ENCODE data around the gene CA4.
"Not testable (repeated sequence)": the region's sequence is repeated elsewhere in the genome, so short reads cannot be mapped to it uniquely, and the experiment has no call there.

The CA4 gene

GRCh38 chr17:60170835-60171752, 21.3 kb downstream of the CA4 start:
- no peak overlapping the region for H3K4me3 ChIP-seq (replicated peaks in 1 of 2; ENCODE audit: low read depth in 2 of 2, low read length in 2 of 2)
- TF ChIP-seq CTCF (IDR thresholded peaks at IDR 0.05; ENCODE audit: low read depth, low read length) = no peak
- no peak for DNase-seq (ENCODE audit: low read depth in 2 of 2)

- DNase-seq (ENCODE audit: low read depth in 2 of 2) = no peak
- H3K4me3 ChIP-seq (replicated peaks in 1 of 2; ENCODE audit: low read depth in 2 of 2, low read length in 2 of 2) = no peak overlapping the region
- TF ChIP-seq CTCF (IDR thresholded peaks at IDR 0.05; ENCODE audit: low read depth, low read length) = no peak
Measured at GRCh38 chr17:60171753-60172079, 21.9 kb downstream of the CA4 start.

- TF ChIP-seq CTCF (IDR thresholded peaks at IDR 0.05; ENCODE audit: low read depth, low read length) = no peak
- no peak overlapping the region for H3K4me3 ChIP-seq (replicated peaks in 1 of 2; ENCODE audit: low read depth in 2 of 2, low read length in 2 of 2)
- peak in 1 of 2 donors; percentile 53 for DNase-seq (ENCODE audit: low read depth in 2 of 2)
Measured at GRCh38 chr17:60173304-60173819, 23.6 kb downstream of the CA4 start.

- TF ChIP-seq CTCF (IDR thresholded peaks at IDR 0.05; ENCODE audit: low read depth, low read length) = no peak
- no peak for DNase-seq (ENCODE audit: low read depth in 2 of 2)
- H3K4me3 ChIP-seq (replicated peaks in 1 of 2; ENCODE audit: low read depth in 2 of 2, low read length in 2 of 2) = no peak overlapping the region
Measured at GRCh38 chr17:60174035-60174434, 24.3 kb downstream of the CA4 start.

GRCh38 chr17:60174767-60175166, 25.0 kb downstream of the CA4 start:
- peak; percentile 28 for TF ChIP-seq CTCF (IDR thresholded peaks at IDR 0.05; ENCODE audit: low read depth, low read length)
- not testable (repeated sequence) for H3K4me3 ChIP-seq (replicated peaks in 1 of 2; ENCODE audit: low read depth in 2 of 2, low read length in 2 of 2); DNase-seq (ENCODE audit: low read depth in 2 of 2)

- not testable (repeated sequence) for DNase-seq (ENCODE audit: low read depth in 2 of 2); H3K4me3 ChIP-seq (replicated peaks in 1 of 2; ENCODE audit: low read depth in 2 of 2, low read length in 2 of 2)
Measured at GRCh38 chr17:60176763-60177162, 27.0 kb downstream of the CA4 start.

GRCh38 chr17:60178180-60178579, 28.4 kb downstream of the CA4 start:
- not testable (repeated sequence) for H3K4me3 ChIP-seq (replicated peaks in 1 of 2; ENCODE audit: low read depth in 2 of 2, low read length in 2 of 2); DNase-seq (ENCODE audit: low read depth in 2 of 2)

GRCh38 chr17:60180380-60180779, 30.6 kb downstream of the CA4 start:
- not testable (repeated sequence) for DNase-seq (ENCODE audit: low read depth in 2 of 2); H3K4me3 ChIP-seq (replicated peaks in 1 of 2; ENCODE audit: low read depth in 2 of 2, low read length in 2 of 2)

GRCh38 chr17:60186372-60186771, 36.6 kb downstream of the CA4 start:
- not testable (repeated sequence) for DNase-seq (ENCODE audit: low read depth in 2 of 2); H3K4me3 ChIP-seq (replicated peaks in 1 of 2; ENCODE audit: low read depth in 2 of 2, low read length in 2 of 2)

GRCh38 chr17:60186846-60187745, 37.3 kb downstream of the CA4 start:
- H3K4me3 ChIP-seq (replicated peaks in 1 of 2; ENCODE audit: low read depth in 2 of 2, low read length in 2 of 2) = not testable (repeated sequence)
- DNase-seq (ENCODE audit: low read depth in 2 of 2) = peak; percentile 68 to 72
